Adrenal gland (tissue), 12 donors: ENCODE data around the gene ELN. TPM values are rescaled to one million over a fixed set of nuclear protein-coding genes. Genes with fewer than 3 reads are reported as not detected.
"Not testable (repeated sequence)": the region's sequence is repeated elsewhere in the genome, so short reads cannot be mapped to it uniquely, and the experiment has no call there.

Source experiments
- DNase-seq, 7 donors: peaks; one replicate each; pipeline ENCODE4 v3.0.0-alpha.2; 2019 to 2020
- H3K27ac ChIP-seq, 5 donors: fragments of 200-600 bp; sonication (generic) in 4 of 5; 1 replicate in 3 of 5; 2 replicates in 2 of 5; pipeline versions ENCODE4 v1.5.1 to v1.8.0; 2016 to 2020; ENCODE audit warnings: mild to moderate bottlenecking in 1 of 5
- H3K27me3 ChIP-seq: fragments of 200-600 bp; 2 replicates; pipeline ENCODE4 v1.8.0; 2021
- H3K36me3 ChIP-seq, 2 donors: fragments of 200-600 bp; replicated peaks in 1 of 2; 1 replicate in 1 of 2; 2 replicates in 1 of 2; pipeline versions ENCODE4 v1.5.1 to v1.8.0; 2018 to 2022
- H3K4me1 ChIP-seq, 2 donors: fragments of 200-600 bp; replicated peaks in 1 of 2; 1 replicate in 1 of 2; 2 replicates in 1 of 2; pipeline versions ENCODE4 v1.5.1 to v1.8.0; 2018 to 2021
- H3K4me3 ChIP-seq, 4 donors: fragments of 200-600 bp; sonication (generic) in 3 of 4; one replicate each; pipeline ENCODE4 v1.5.1; 2016 to 2018
- H3K9me3 ChIP-seq, 3 donors: fragments of 200-600 bp; sonication (generic) in 1 of 3; replicated peaks in 1 of 3; 1 replicate in 2 of 3; 2 replicates in 1 of 3; pipeline versions ENCODE4 v1.5.1 to v1.8.0; 2016 to 2021
- POLR2A ChIP-seq, 2 donors: fragments of 450-650 bp; IDR thresholded peaks; one replicate each; pipeline ENCODE4 v1.6.1; 2017; ENCODE audit warnings: antibody characterized with exemption in 2 of 2, mild to moderate bottlenecking in 2 of 2, moderate library complexity in 1 of 2
- WGBS, 4 donors: extraction: QIAGEN DNeasy Blood & Tissue Kit in 2 of 4; methylation state at CpG; one replicate each; pipeline versions ENCODE4 v1.1.5 to v1.1.7; 2013 to 2017; 5-methylcytosine and 5-hydroxymethylcytosine counted together
- intact Hi-C, 2 donors: fragments of 100-400 bp; cut with DNase I; formaldehyde crosslinking; loops; one replicate each; pipeline versions ENCODE4 v1.14.1 to v1.15.0; 2022 to 2023
- polyA plus RNA-seq, 3 donors: library from polyadenylated mRNA; stranded (reverse); fragments of 200-250 nt in 2 of 3; fragments of 350-450 nt in 1 of 3; fragmentation: Illumina TruSeq in 1 of 3; extraction: RNeasy Lipid Tissue Mini Kit (QIAGEN cat#74804) in 1 of 3; gene quantifications; one replicate each; pipeline ENCODE4 v1.2.3, GENCODE V29; 2013 to 2014
- total RNA-seq, 9 donors: library from RNA; depleted of rRNA in 4 of 9; stranded (reverse); fragments of >200 nt in 4 of 9; fragments of 120-200 nt in 1 of 9; fragmentation: NEBNext Ultra II Directional in 1 of 9; extraction: Animal tissue kit (Norgen Biotek cat#: 25700) in 1 of 9; gene quantifications; one replicate each; pipeline versions ENCODE4 v1.1.0 to v1.2.4, GENCODE V29; 2013 to 2023
- TF ChIP-seq, protein P1 (sequence below), 6 experiments: fragments of 450-650 bp in 4 of 6; fragments of 200-600 bp in 2 of 6; sonication (generic) in 1 of 6; IDR thresholded peaks; 1 replicate in 5 of 6; 2 replicates in 1 of 6; pipeline versions ENCODE4 v1.5.1 to v1.8.0; 2016 to 2021; ENCODE audit warnings: antibody characterized with exemption in 6 of 6, mild to moderate bottlenecking in 2 of 6, moderate library complexity in 1 of 6
- donor health status: healthy with polysubstance abuse.
- donor health status: Bipolar disorder and iron deficiency.
- donor health status: DM: yes; HTN: yes; CAD: no.
- donor health status: DM: no; HTN: no; CAD: no.
- donor health status: DM: no; HTN: no; CAD: no.
- donor health status: DM: yes; HTN: yes; CAD: no.

The ELN gene
- total and polyA plus RNA-seq, 12 donors = 4.6 to 107 (median 15.9) TPM

DNA sequence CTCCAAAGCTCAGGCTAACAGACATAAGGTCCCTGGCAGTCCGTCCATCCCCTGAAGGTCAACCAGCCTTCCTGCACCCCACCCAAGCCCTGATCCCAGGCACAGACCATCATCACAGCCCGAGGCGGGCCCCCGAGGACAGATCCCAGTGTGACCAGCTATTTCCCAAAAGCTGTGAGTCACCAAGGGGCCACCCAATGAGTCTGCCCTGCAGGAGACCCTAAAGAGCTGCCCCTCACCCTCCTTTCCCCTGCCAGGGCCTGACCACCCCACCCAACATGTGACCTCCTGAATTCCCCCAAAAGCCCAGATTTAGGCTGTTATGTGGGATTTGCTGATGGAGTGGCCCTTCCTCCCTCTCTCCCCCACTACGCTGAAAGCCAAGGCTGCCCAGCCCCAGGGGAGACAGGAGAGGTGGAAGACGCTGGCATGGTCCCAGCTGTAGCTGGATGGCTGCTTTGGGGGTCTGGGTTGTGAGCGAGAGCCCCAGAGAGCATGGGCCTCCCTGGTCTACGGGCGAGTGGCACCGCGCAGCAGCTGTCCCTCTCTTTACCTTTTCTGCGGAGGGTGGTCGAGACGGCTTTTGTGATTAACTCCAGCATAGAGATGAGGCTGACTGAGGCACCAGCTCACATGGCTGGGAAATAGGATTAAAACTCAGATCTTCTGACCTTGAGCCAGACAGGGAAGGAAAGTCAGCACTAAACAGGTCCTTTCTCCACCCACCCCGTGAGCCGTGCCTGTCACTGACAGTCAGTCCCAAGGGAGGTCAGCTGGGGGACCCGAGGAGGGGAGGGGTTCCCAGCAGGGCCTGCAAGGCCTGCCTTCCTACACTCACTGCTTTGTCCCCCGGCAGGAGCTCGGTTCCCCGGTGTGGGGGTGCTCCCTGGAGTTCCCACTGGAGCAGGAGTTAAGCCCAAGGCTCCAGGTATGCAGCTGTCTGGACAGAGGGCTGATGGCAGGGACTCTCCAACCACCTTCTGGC, 16.7 kb downstream of the ELN start:
- TF ChIP-seq, protein P1, sequence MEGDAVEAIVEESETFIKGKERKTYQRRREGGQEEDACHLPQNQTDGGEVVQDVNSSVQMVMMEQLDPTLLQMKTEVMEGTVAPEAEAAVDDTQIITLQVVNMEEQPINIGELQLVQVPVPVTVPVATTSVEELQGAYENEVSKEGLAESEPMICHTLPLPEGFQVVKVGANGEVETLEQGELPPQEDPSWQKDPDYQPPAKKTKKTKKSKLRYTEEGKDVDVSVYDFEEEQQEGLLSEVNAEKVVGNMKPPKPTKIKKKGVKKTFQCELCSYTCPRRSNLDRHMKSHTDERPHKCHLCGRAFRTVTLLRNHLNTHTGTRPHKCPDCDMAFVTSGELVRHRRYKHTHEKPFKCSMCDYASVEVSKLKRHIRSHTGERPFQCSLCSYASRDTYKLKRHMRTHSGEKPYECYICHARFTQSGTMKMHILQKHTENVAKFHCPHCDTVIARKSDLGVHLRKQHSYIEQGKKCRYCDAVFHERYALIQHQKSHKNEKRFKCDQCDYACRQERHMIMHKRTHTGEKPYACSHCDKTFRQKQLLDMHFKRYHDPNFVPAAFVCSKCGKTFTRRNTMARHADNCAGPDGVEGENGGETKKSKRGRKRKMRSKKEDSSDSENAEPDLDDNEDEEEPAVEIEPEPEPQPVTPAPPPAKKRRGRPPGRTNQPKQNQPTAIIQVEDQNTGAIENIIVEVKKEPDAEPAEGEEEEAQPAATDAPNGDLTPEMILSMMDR (IDR thresholded peaks at IDR 0.05) = no peak
- TF ChIP-seq POLR2A (IDR thresholded peaks at IDR 0.05) = no peak
- no peak overlapping the region for H3K27ac ChIP-seq
- no peak for DNase-seq

GRCh38 chr7:74046581-74046980, 18.6 kb downstream of the ELN start:
- H3K4me1 ChIP-seq, H3K36me3 ChIP-seq, DNase-seq, H3K27me3 ChIP-seq, H3K4me3 ChIP-seq, H3K27ac ChIP-seq, intact Hi-C loops, H3K9me3 ChIP-seq: not testable (repeated sequence)
- 86 to 96% (median 91%) methylated on average over 7 of the region's 7 CpGs for WGBS, 4 donors

More for the DNA sequence above, 16.7 kb downstream of the ELN start:
- H3K27me3 ChIP-seq = no peaks in the 10 kb centered on the region
- H3K9me3 ChIP-seq = no peaks in the 10 kb centered on the region
- H3K4me3 ChIP-seq = no peak overlapping the region
- intact Hi-C loops = no loop called here
- WGBS, 4 donors = 65 to 84% (median 78%) methylated on average over 16 to 20 of the region's 20 CpGs
- H3K36me3 ChIP-seq = no peaks in the 10 kb centered on the region
- H3K4me1 ChIP-seq = no peaks in the 10 kb centered on the region

DNA sequence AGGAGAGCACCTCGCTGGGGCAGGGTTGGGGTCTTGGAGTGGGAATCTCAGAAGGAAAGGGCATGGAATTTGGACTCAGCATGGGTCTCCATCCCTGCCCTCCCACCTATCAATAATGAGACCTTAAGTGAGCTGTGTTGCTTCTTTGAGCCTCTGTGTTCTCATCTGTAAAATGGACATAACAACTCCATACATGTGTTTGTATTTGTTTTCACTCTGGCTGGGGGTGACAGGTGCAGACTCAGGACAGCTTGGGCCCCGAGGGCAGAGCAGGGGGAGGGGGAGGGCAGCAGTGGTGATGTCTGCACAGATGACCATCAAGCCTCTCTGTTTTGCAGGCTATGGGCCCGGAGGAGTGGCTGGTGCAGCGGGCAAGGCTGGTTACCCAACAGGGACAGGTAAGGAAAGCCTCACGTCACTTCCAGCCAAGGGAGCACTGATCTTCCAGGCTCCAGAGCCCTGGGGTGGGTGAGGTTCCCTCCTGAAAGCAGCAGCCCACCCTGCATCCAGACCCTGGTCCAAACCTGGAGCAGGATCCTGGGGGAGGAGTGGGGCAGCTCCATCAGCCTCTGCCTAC, 19.9 kb downstream of the ELN start:
- H3K4me1 ChIP-seq = no peaks in the 10 kb centered on the region
- no peak for TF ChIP-seq POLR2A (IDR thresholded peaks at IDR 0.05)
- TF ChIP-seq, protein P1 (IDR thresholded peaks at IDR 0.05) = no peak
- no peak for DNase-seq
- 81 to 87% (median 84%) methylated on average over 4 to 5 of the region's 5 CpGs for WGBS, 4 donors
- intact Hi-C loops = no loop called here
- H3K36me3 ChIP-seq = no peaks in the 10 kb centered on the region
- no peak overlapping the region for H3K27ac ChIP-seq
- H3K4me3 ChIP-seq = no peak overlapping the region
- no peaks in the 10 kb centered on the region for H3K27me3 ChIP-seq
- no peaks in the 10 kb centered on the region for H3K9me3 ChIP-seq

GRCh38 chr7:74048999-74049599, 21.1 kb downstream of the ELN start:
- no peak overlapping the region for H3K27ac ChIP-seq
- H3K36me3 ChIP-seq = no peaks in the 10 kb centered on the region
- no peaks in the 10 kb centered on the region for H3K4me1 ChIP-seq
- H3K4me3 ChIP-seq = no peak overlapping the region
- H3K27me3 ChIP-seq = no peaks in the 10 kb centered on the region
- DNase-seq = no peak
- H3K9me3 ChIP-seq = no peaks in the 10 kb centered on the region
- no peak for TF ChIP-seq POLR2A (IDR thresholded peaks at IDR 0.05)
- TF ChIP-seq, protein P1 (IDR thresholded peaks at IDR 0.05) = no peak
- WGBS, 4 donors = 89 to 93% (median 91%) methylated on average over 2 of the region's 2 CpGs
- intact Hi-C loops = no loop called here
